SU-DHL-6 (cell line): ENCODE measurements around the gene ZSWIM7.

Source experiments
- H2AFZ ChIP-seq: fragments of 200-600 bp; sonication (generic); 2 replicates; pipeline ENCODE4 v1.6.1; 2014; ENCODE audit warnings: low read depth, mild to moderate bottlenecking, moderate library complexity, mixed read lengths, antibody characterized with exemption, low read length; ENCODE audit not compliant: severe bottlenecking
- H3F3A ChIP-seq: fragments of 200-600 bp; shearing (Covaris generic); 2 replicates; pipeline ENCODE4 v1.6.0; 2016; ENCODE audit warnings: antibody characterized with exemption, mild to moderate bottlenecking; ENCODE audit not compliant: insufficient read depth
- H3K27ac ChIP-seq: fragments of 200-600 bp; sonication (generic); 2 replicates; pipeline ENCODE4 v1.5.1; 2016; ENCODE audit warnings: low read depth, mild to moderate bottlenecking, low read length, moderate library complexity, mixed read lengths
- H3K27me3 ChIP-seq: fragments of 200-600 bp; sonication (generic), shearing (Covaris generic); 2 replicates; pipeline ENCODE4 v1.6.0; 2014; ENCODE audit warnings: mild to moderate bottlenecking, low read length
- H3K36me3 ChIP-seq: fragments of 200-600 bp; sonication (generic); 2 replicates; pipeline ENCODE4 v1.6.1; 2014; ENCODE audit warnings: mild to moderate bottlenecking, low read length, mixed read lengths
- H3K4me2 ChIP-seq: fragments of 300-600, 200-600 bp; shearing (Covaris generic), sonication (generic); 2 replicates; pipeline ENCODE4 v1.6.0; 2014; ENCODE audit warnings: low read length, low read depth, mild to moderate bottlenecking; ENCODE audit not compliant: poor library complexity, severe bottlenecking
- H3K4me3 ChIP-seq: fragments of 200-600 bp; sonication (generic); 2 replicates; pipeline ENCODE4 v1.5.1; 2014; ENCODE audit warnings: antibody characterized with exemption, low read length, mild to moderate bottlenecking, mixed read lengths; ENCODE audit not compliant: insufficient read depth, poor library complexity, severe bottlenecking
- H3K79me2 ChIP-seq: fragments of 200-600 bp; sonication (generic); 2 replicates; pipeline ENCODE4 v1.6.1; 2014; ENCODE audit warnings: mild to moderate bottlenecking, low read length, moderate library complexity; ENCODE audit not compliant: insufficient read depth
- H3K9ac ChIP-seq: fragments of 200-600 bp; sonication (generic); 2 replicates; pipeline ENCODE4 v1.7.0; 2014; ENCODE audit warnings: mild to moderate bottlenecking, low read length
- H3K9me2 ChIP-seq: fragments of 200-600 bp; sonication (generic); replicated peaks from 2 replicates; pipeline ENCODE4 v1.6.1; 2014; ENCODE audit warnings: low read length; ENCODE audit not compliant: insufficient read depth
- H3K9me3 ChIP-seq: fragments of 200-600 bp; sonication (generic); 2 replicates; pipeline ENCODE4 v1.6.1; 2014; ENCODE audit warnings: low read length, mixed read lengths; ENCODE audit not compliant: insufficient read depth
- H4K20me1 ChIP-seq: fragments of 200-600 bp; sonication (generic); 2 replicates; pipeline ENCODE4 v1.6.1; 2014; ENCODE audit warnings: low read depth, mild to moderate bottlenecking, antibody characterized with exemption, low read length, moderate library complexity, mixed read lengths
- EZH2phosphoT487 ChIP-seq: fragments of 200-600 bp; sonication (generic), shearing (Covaris generic); conservative IDR thresholded peaks from 2 replicates; pipeline ENCODE4 v1.6.1; 2018; ENCODE audit warnings: mild to moderate bottlenecking, antibody characterized with exemption, low read length, moderate library complexity, mixed read lengths
- TF ChIP-seq, protein P1 (sequence below): fragments of 200-600 bp; sonication (generic); IDR thresholded peaks from one replicate; pipeline ENCODE4 v1.5.1; 2017; ENCODE audit warnings: antibody characterized with exemption, mild to moderate bottlenecking, low read length, moderate library complexity; ENCODE audit not compliant: insufficient read depth, poor library complexity, severe bottlenecking

ZSWIM7 gene

DNA sequence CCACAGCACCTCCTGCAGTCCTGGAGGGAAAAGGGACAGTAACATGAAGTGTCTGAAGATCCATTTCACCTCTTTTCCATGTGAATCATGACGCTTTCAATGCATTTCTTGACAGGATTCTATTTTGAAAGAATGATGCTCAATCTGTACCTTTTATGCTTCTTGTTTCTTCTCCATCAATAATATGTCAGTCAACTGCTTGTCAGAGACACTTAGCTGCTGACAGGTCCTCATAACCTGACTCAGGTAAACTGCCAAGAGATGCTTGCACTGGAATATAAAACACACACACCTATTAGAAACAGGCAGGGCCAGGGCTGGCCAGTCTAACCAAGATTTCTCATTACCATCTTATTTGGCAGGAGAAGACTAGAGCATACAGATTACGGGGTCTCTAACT, 21.6 kb downstream of the ZSWIM7 start:
- Histone ChIP-seq H3K4me3 (no peak overlapping the region), H3K79me2 (no peaks in the 10 kb centered on the region), H2AFZ (no peak overlapping the region), H3K27me3 (no peaks in the 10 kb centered on the region), H3K9me2 (no peaks in the 10 kb centered on the region), H3K27ac (no peak overlapping the region), H4K20me1 (no peaks in the 10 kb centered on the region), H3F3A (no peaks in the 10 kb centered on the region), H3K9ac (no peak overlapping the region), H3K4me2 (no peak overlapping the region), H3K9me3 (no peaks in the 10 kb centered on the region), H3K36me3 (no peaks in the 10 kb centered on the region)
- no peak for TF ChIP-seq EZH2phosphoT487
- TF ChIP-seq, protein P1, sequence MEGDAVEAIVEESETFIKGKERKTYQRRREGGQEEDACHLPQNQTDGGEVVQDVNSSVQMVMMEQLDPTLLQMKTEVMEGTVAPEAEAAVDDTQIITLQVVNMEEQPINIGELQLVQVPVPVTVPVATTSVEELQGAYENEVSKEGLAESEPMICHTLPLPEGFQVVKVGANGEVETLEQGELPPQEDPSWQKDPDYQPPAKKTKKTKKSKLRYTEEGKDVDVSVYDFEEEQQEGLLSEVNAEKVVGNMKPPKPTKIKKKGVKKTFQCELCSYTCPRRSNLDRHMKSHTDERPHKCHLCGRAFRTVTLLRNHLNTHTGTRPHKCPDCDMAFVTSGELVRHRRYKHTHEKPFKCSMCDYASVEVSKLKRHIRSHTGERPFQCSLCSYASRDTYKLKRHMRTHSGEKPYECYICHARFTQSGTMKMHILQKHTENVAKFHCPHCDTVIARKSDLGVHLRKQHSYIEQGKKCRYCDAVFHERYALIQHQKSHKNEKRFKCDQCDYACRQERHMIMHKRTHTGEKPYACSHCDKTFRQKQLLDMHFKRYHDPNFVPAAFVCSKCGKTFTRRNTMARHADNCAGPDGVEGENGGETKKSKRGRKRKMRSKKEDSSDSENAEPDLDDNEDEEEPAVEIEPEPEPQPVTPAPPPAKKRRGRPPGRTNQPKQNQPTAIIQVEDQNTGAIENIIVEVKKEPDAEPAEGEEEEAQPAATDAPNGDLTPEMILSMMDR: no peak

DNA sequence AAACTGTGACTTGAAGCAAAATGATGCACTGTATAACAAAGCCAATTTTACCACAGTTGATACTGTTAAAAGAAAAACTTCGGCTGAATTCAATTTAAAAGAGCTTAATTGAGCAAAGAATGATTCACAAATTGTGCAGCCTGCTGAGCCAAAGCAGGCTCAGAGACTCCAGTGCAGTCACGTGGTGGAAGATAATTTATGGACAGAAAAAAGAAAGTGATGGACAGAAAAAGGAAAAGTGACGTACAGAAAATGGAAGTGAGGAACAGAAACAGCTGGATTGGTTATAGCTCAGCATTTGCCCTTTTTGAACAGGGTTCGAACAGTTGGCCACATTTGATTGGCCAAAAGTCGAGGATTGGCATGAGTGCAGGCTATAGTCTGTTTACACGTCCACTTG, 25.7 kb downstream of the ZSWIM7 start:
- no peaks in the 10 kb centered on the region for H4K20me1 ChIP-seq
- H3K9ac ChIP-seq: no peak overlapping the region
- H3K79me2 ChIP-seq: no peaks in the 10 kb centered on the region
- H3K27ac ChIP-seq: no peak overlapping the region
- H2AFZ ChIP-seq: no peak overlapping the region
- H3K4me3 ChIP-seq: no peak overlapping the region
- H3K36me3 ChIP-seq: no peaks in the 10 kb centered on the region
- no peaks in the 10 kb centered on the region for H3K9me3 ChIP-seq
- H3F3A ChIP-seq: no peaks in the 10 kb centered on the region
- no peak overlapping the region for H3K4me2 ChIP-seq
- no peaks in the 10 kb centered on the region for H3K27me3 ChIP-seq
- TF ChIP-seq, protein P1: no peak
- no peak for TF ChIP-seq EZH2phosphoT487
- H3K9me2 ChIP-seq: no peaks in the 10 kb centered on the region

DNA sequence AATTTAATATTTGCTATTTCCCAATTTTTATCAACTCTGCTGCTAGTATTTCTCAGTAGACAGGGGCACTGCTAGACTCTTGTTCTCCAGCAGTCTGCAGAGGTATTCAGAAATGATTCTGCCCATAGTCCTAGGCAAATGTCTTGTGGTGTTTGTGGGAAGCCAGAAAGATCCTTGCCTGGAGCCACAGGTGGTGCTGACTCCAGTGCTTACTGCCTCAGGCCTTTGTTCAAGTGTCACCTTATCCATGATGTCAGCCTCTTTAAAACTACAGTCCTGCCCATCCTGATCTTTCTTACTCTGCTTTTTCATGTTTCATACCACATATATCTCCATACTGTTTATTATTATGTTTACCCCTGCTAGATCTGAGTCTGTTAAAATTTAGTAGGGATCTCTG, 26.5 kb downstream of the ZSWIM7 start:
- TF ChIP-seq, protein P1: no peak
- no peak for TF ChIP-seq EZH2phosphoT487
- Histone ChIP-seq H3K36me3 (no peaks in the 10 kb centered on the region), H3K27me3 (no peaks in the 10 kb centered on the region), H3K9ac (no peak overlapping the region), H2AFZ (no peak overlapping the region), H3K9me2 (no peaks in the 10 kb centered on the region), H3K9me3 (no peaks in the 10 kb centered on the region), H3F3A (no peaks in the 10 kb centered on the region), H3K79me2 (no peaks in the 10 kb centered on the region), H4K20me1 (no peaks in the 10 kb centered on the region), H3K4me2 (no peak overlapping the region), H3K27ac (no peak overlapping the region), H3K4me3 (no peak overlapping the region)
